NCI-H2196 treated with DMSO at 0.1 percent for 48 hours (cell line): ENCODE data around the gene YBX1.
A peak's percentile ranks its signal among the peaks of the same experiment; 100 is the strongest.
"Not testable (repeated sequence)": the region's sequence is repeated elsewhere in the genome, so short reads cannot be mapped to it uniquely, and the experiment has no call there.

Experiments
- DNase-seq: peaks from one replicate; lab custom pipeline; 2025; ENCODE audit not compliant: unreplicated experiment; lab: John Stamatoyannopoulos, UW

Gene YBX1

DNA sequence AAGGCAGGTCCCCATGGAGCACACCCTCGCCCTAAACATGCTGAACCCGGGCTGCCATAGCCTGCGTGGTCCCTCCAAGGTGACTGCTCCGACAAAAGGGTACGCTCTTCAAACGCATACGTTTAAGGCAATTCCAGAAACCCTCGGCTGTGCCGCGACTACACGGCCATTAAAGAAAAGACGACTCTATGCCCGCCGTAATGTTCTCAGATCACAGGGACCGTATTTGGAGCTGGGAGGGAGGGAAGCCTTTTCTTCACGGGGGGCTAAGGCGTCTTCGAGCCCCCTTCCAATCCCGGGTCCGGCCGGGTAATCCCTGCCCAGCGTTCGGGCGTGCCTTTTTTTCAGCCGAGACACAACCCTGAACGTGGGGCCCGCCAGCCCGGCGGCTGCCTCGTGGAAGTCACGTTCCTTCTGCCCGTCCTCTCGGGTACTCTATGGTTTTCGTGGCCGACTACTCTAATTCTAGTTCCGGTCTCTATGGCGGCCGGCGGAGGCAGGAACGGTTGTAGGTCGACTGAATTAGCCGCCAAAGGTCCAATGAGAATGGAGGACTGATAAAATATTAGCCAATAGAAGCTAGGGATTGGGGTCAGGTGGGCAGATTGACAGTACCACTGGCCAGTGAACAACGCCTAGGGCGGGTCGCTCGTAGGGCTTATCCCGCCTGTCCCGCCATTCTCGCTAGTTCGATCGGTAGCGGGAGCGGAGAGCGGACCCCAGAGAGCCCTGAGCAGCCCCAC lies at the start of gene YBX1:
Gene YBX1, plus strand, starts transcription at position 678 of the 743 bp plus-strand sequence. CDS start 148 bp downstream, outside the sequence.
- peak; percentile 99 for DNase-seq

DNA sequence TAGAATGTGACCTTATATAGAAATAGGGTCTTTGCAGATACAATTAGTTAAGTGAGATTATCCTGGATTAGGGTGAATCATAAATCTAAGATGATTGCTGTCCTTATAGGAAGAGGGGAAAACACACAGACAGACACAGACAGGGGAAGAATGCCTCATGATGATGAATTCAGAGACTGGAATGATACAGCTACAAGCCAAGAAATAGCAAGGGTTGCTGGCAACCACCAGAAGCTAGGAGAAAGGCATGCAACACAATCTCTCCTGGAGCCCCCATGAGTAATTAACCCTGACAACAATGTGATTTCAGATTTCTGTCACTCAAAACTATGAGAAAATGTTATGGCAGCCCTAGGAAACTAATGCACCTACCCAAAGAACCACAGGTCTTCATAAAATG lies 43.1 kb upstream of the YBX1 start:
- DNase-seq, result no peak

DNA sequence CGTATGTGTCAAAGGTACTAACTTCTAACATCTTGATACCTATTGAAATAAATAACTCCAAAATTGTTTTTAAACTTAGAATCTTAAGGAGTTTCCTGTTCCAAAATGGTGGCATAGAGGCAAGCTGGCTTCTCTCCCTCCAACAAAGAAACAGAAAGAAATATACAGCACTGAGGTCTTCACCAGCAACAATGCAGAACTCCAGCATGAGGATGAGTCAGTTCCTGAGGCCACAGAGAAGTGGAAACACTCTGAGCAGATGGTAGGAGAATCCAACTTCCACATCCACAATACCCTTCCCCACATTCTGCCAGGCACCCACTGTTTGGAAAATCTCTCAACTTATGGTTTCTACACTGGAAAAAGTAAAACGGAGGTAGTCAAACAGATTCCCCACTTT lies 36.2 kb upstream of the YBX1 start:
- DNase-seq, result no peak

DNA sequence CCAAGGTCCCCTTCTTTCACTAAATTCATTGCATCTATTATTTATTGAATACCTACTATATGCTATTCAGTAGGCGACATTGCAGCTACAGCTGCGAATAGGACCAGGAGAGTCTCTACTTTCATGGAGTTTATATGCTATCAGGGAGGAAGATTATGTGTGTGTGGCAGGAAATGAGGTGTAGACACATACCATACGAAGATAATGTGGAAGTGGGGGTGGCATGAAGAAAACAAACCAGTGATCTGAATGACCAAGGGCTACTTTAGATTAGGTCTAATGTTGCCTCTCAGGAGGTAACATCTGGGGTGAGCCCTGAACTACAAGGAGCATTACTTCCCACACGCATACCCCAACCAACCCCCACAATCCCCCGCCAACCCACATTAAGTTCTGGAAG lies 25.0 kb upstream of the YBX1 start:
- no peak for DNase-seq

DNA sequence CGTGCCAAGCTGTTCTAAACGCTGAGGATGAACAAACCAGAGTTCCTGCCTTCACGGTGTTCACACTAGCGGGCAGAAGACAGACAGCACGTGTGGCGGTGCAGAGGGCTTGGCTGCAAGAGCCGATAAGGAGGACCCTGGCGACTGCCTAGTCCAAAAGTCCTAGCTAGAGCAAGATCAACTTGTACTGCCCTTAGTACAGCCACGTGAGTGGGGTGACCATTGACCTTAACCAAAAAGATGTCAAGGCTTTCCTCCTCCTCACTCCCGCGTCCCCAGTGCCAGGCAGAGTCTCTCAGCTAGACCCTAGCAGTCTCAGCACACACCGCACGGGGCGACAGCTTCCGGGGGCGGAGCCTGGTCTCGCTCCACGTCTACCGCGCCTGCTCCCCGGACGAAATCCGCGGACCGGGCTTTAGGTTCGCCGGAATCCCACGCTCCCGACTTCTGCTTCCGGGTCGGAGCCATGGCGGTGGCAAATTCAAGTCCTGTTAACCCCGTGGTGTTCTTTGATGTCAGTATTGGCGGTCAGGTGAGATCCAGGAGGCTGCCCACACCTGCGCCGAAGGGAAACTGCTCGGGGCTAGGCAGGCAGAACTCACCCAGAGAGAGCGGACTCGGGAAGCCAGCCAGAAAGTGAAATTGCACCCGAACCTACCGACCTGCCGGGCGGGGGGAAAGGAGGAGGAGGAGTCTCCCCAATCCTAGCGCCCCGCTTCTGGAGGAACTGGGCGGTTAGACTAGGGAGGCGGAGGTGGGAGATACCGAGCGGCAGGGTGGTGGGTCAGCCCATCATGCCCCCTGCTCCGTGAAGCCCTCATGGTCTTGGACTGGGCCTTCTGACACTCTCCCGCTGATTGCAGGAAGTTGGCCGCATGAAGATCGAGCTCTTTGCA lies 24.0 kb upstream of the YBX1 start, which contains the start of gene PPIH:
Gene PPIH, plus strand, starts transcription at position 443 of the 896 bp plus-strand sequence. Its CDS starts 24 bp downstream, at position 467.
- DNase-seq, result peak; percentile 94

DNA sequence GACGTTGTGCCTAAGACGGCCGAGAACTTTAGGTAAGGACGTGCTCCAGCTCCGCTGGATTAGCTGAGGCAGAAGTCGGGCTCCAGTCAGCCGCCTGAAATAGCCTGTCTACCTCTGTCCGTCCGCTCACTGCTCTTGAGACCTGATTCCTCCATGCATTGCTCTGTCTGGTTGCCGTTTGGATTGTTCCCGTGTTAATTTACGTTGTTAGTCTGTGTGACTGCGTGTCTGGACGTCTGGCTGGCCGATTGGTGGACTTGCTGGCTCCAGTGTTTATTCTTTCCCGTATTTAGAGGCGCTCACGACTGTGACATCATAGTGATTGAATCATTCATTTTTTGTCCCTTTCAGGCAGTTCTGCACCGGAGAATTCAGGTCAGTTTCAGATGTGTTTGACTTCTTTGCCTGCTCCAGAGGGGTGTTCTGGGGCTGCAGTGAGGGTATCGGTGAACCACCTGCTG lies 23.3 kb upstream of the YBX1 start:
- DNase-seq, result no peak

DNA sequence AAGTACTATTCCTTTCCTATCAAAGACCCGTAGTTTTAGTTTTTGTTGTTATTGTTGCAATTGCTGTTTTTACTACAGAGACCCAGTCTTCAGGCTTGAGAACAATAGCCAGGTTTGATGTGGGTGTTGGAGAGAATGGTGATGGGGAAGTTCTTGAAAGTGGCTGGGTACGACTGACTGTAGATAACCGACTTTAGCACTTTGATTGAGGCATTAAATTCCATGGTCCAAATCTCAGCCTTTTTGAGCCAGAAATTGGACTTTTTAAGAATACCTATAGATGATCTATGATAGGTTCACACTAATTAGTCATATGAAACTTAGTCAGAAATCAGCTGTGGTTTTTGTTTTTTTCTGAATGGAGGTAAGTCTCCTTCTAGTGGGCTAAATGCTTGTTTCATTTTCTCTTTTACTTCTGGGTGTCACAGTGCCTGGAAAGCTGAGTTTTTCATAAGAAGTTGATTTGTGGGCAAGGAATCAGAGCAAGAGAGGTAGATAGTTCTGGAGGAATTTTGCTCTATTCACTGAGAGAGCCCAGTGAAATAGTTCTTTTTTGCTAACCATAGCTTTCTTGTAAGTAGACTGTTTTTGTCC lies 21.2 kb upstream of the YBX1 start:
- no peak for DNase-seq

DNA sequence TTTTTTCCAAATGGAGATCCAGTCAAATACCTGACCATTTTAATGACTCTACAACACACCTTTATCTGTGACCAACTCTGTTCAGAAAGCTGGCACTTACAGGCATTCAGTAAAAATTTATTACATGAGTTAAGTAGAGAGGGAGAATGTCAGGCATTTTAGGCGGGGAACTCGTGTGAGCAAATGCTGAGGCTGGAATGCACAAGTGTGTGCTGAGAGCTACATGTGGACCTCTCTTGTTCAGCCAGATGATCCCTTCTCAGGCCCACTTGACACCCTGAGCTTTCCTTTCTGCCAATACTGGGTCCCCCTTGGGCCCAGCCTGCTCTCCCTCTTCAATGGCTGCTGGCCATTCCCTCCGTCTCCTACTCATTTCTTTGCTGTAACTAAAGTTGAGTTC lies 12.3 kb upstream of the YBX1 start:
- no peak for DNase-seq

DNA sequence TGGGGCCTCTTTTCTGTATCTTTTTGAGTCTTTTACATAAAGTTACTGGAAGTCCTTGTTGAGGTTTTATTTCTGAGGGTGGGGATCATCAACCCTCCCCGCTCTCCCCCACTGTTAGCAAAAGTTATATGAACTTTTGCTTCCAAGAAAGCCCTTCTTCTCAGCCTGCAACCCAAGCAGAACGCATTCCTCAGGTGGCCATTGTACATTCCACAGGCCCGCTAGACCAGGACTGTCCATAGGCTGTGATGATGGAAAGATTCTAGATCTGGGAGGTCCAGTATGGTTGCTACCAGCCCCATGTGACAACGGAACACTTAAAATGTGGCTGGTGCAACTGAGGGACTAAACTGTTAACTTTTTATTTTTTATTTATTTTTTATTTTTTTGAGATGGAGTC lies 11.8 kb upstream of the YBX1 start:
- DNase-seq, result no peak

DNA sequence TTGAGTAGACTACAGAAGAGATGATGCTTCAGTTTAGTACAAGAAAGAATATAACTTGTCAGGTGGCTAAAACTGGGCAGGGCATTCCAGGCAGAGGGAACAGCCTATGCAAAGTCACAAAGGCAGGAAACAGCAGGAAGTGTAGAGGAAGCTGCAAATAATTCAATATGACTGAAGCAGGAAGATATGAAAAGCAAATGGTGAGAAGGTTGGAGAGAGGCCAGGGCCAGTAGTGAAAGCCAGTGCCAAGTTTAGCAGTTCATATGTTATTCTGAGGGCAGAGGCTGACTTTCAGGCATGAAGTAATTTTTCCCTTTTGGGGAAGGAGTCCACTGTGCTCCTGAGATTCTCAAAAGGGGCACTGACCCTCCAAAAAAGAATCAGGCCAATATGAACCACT lies 8.0 kb upstream of the YBX1 start:
- peak; percentile 19 for DNase-seq

DNA sequence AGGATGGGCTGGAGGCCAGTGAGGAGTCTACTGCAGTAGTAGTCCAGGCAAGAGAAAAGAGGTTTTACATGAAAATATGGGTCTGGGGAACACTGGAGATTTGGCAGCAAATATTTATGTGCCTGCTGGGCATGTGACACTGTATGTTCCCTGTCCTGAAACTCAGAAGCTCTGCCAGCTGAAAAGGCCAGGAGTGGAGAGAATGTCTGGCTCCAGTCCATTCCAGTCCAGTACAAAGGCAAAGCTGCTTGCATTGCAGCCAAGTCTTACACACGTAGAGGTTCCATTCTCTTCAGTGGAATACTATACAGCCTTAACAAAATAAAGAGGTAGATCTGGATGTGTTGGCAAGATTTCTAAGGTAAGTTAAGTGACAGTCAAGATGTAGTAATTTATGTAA lies 7.5 kb upstream of the YBX1 start:
- no peak for DNase-seq

DNA sequence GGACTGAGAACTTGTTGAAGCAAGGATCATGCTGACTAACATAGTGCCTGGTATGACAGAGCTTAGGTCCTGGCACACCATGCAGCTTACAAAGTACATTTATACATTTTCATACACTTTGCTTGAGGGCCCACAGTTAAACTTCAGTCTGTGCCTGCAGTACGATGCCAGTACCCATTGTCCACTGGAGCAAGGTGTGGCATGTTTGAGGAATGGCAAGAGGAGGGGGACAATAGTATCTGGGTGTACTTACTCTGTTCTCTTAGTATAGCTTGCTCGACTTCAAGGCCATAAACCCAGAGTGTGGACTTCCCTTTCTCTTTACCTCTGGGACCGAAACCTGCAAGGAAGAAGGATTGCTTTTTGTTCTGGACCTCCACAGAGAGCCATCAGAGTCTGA lies 6.8 kb upstream of the YBX1 start:
- no peak for DNase-seq

DNA sequence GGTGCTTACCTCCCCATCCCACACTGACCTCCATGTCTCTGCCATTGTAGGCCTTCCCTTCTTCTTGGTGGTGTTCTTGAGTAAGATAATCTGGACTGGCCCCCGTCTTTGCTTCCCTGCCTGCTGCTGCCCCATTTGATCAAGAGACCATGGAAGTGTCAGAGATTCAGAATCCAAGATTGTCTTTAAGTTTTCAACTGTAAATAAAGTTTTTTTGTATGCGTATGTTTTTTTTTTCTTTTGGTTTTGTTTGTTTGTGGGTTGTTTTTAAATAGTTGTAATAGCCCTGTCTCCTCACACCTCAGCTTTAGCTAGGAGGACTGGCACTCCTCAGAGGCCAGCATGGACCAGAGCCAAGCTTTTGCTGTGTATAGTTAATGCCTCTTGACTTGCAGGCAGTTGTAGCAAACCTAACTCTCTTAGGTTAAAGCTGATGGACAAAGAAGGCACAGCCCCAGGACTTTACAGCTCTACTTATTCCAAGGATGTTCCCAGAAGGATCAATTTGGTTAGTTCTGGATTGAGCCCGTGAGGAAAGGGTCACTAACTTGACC lies 5.6 kb upstream of the YBX1 start:
- DNase-seq, result no peak

DNA sequence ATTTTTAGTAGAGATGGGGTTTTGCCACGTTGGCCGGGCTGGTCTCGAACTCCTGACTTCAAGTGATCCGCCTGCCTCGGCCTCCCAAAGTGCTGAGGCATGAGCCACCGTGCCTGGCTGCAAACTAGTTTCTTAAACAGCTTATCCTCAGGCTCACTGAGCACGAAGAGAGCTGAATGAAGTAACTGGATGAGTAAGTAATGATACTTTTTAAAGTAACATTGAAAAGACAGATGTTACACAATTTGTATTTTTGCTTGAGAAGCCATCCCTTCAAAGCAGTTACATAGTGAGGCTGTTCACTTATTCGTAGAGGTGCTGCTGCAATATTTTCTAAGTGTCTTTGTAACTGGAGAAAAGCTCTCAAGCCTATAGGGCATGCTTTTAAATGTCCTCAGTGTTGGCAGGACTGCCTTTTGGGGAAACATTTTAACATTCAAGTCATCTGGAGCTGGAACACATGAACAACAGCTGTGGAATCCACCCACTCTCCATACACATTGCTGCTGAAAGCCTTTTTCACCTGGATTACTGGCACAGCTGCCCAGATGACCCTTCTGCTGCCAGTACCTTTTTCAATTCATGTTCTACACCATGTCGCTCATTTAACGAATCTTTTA lies 2.7 kb upstream of the YBX1 start:
- no peak for DNase-seq

DNA sequence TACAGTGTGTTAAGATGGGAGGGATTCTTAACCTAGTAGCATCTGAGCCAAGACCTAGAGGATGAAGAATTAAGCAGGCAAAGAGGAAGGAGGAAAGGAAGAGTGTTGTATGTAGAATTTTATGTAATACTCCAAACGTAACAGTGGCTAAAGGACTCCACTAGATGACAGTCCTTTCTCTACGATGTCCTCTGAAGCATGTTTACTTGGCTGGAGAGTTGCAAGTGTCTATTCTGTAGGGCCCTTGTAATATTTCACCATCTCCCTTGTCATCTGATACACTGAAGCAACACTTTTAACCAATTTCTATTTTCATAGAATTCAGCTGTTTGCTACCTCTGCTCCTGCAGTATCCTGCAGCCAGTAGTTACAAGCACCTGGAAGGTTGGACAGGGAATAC lies 2.2 kb upstream of the YBX1 start:
- DNase-seq, result no peak

DNA sequence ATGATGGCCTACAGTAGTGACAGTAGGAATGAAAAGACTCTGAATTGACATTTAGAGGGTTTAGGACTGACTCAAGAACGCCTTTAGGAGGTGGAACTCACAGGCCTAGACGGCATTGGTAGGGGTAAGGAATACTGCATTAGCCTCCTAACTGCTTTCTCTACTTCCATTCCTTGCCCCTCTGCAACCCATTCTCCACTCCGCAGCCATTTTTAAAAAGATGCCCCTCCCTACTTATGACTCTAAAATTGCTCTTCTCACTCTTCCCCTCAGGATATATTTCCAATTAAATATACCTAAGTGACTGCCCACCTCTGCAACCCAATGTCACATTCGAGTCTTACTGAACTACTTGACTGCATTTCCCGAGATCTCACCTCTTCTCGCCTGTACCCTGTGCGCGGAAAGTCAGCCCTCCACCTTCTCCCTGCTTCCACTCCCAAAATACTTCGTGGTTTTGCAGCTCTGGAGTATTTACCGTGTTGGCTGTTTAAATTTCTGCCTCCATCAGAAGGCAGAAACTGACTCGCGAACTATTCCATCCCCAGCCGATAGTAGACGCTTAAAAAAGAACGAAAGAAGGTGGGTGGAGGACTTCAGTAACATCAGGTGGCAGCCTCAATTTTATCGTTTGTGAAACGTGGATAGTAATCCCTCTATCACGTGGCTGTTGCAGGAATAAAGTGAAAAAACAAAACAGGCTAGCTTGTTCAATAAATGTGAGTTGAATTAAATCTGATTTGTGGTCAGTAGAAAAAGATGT lies 1.1 kb upstream of the YBX1 start:
- DNase-seq, result no peak

DNA sequence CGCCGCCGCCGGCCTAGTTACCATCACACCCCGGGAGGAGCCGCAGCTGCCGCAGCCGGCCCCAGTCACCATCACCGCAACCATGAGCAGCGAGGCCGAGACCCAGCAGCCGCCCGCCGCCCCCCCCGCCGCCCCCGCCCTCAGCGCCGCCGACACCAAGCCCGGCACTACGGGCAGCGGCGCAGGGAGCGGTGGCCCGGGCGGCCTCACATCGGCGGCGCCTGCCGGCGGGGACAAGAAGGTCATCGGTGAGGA lies 193 bp downstream of the YBX1 start:
- DNase-seq, result not testable (repeated sequence)

DNA sequence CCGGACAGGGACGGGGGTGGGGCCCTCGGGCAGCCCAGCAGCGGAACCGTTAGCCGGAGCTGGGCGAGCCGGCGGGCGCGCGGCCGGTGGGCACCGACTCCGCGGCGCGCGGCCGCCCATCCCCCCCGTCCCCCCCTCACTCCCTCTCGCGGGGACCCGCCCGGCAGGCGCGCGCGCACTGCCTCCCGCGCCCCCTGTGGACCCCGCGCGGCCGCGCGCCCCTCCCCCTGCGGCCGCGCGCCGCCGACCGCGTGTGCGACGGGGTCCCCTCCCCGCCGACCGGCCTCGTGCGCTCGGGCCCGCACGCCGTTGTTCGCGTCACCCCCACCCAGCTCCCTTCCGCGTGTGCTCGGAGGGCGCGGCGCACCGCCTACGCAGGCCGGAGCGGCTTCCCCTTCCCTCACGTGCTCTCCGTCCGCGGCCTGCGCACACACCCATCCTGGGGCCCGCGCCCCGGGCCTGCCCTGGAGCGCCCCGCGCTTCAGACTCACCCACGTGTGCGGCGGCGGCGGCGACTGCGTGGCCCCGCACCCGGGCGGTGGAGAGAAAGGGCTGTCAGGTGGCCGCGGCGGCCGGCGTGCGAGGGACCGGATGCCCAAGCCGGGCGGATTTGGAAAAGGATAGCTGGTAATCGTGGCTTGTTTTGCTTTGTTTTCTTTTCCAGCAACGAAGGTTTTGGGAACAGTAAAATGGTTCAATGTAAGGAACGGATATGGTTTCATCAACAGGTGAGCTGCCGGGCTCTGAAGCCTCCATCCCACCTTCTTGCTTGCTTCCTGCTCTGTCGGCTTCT lies 717 bp downstream of the YBX1 start:
- DNase-seq, result no peak

DNA sequence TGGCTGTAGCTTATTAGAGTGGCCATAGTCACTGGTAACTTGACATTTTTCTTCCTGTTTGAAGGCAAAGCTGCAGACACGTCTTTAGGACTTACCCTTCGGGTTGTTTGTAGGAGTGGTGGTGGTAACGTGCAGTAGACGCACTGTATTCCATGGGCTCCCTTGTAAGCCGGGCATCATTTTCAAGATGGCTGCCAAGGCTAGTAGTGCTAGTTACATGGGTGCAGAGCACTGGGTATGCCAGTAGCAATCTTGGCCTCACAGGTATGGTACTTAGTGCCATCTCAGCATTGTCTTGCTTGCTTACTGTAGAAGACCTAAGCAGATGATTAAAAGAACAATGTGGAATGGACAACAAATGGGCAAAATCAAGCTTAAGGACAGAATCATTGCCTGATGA lies 1.9 kb downstream of the YBX1 start:
- DNase-seq, result no peak

DNA sequence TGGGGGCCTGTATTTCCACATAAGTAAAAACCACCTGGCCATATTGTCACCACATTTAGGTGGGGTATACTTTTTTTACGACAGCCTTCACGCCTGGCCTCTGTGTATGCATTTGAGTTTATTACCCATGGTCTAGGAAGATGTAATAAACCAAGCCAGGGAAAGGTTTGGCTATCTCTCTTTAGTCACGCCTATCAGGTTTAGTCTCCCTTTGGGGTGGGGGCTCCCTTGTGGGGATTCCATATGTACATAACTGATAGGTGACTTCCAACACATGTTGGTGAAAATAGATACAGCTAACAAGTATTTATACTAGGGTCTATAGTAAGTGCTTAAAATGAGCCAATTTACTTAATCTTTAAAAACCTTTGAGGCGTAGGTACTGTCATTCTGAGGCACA lies 4.2 kb downstream of the YBX1 start:
- DNase-seq, result no peak
